HEK293T (cell line): Measurements from ENCODE around the gene KRTAP4-11.
"Not testable (repeated sequence)": the region's sequence is repeated elsewhere in the genome, so short reads cannot be mapped to it uniquely, and the experiment has no call there.

Experiments used
- ARNT ChIP-seq: fragments of 450-650 bp; IDR thresholded peaks from 2 replicates; pipeline ENCODE4 v1.6.1; 2017; ENCODE audit warnings: mild to moderate bottlenecking
- CTBP1 ChIP-seq: fragments of 450-650 bp; IDR thresholded peaks from 2 replicates; pipeline ENCODE4 v1.6.1; 2016; ENCODE audit warnings: borderline replicate concordance
- ELF4 ChIP-seq: fragments of 450-650 bp; IDR thresholded peaks from 2 replicates; pipeline ENCODE4 v1.6.1; 2017; ENCODE audit warnings: antibody characterized with exemption
- FOXA1 ChIP-seq: fragments of 450-650 bp; IDR thresholded peaks from 2 replicates; pipeline ENCODE4 v1.6.1; 2016; ENCODE audit warnings: mild to moderate bottlenecking
- FOXK2 ChIP-seq: fragments of 450-650 bp; IDR thresholded peaks from 2 replicates; pipeline ENCODE4 v1.6.1; 2016; ENCODE audit warnings: mild to moderate bottlenecking
- FOXM1 ChIP-seq: fragments of 450-650 bp; IDR thresholded peaks from 2 replicates; pipeline ENCODE4 v1.6.1; 2017; ENCODE audit warnings: mild to moderate bottlenecking, borderline replicate concordance
- HDGF ChIP-seq: fragments of 450-650 bp; IDR thresholded peaks from 2 replicates; pipeline ENCODE4 v1.6.1; 2017; ENCODE audit warnings: antibody characterized with exemption, borderline replicate concordance
- L3MBTL2 ChIP-seq: fragments of 450-650 bp; conservative IDR thresholded peaks from 2 replicates; pipeline ENCODE4 v1.6.1; 2016; ENCODE audit warnings: mild to moderate bottlenecking
- LEF1 ChIP-seq: fragments of 450-650 bp; IDR thresholded peaks from 2 replicates; pipeline ENCODE4 v1.6.1; 2017; ENCODE audit warnings: mild to moderate bottlenecking, borderline replicate concordance
- NFRKB ChIP-seq: fragments of 450-650 bp; IDR thresholded peaks from 2 replicates; pipeline ENCODE4 v1.6.1; 2016; ENCODE audit warnings: mild to moderate bottlenecking, moderate library complexity
- PKNOX1 ChIP-seq: fragments of 450-650 bp; IDR thresholded peaks from 2 replicates; pipeline ENCODE4 v1.6.1; 2016
- SP1 ChIP-seq: fragments of 450-650 bp; IDR thresholded peaks from 2 replicates; pipeline ENCODE4 v1.6.1; 2017
- SUZ12 ChIP-seq: fragments of 450-650 bp; IDR thresholded peaks from 2 replicates; pipeline ENCODE4 v1.6.1; 2016; ENCODE audit warnings: mild to moderate bottlenecking
- ZNF384 ChIP-seq: fragments of 450-650 bp; IDR thresholded peaks from 2 replicates; pipeline ENCODE4 v1.6.1; 2016

GRCh38 chr17:41108728-41109386 is 9.3 kb downstream of the KRTAP4-11 start:
- not testable (repeated sequence) for TF ChIP-seq SUZ12, FOXK2, HDGF, SP1, FOXA1, NFRKB, ARNT, L3MBTL2, FOXM1, CTBP1, ELF4, LEF1, PKNOX1, ZNF384
